Colon (tissue), 2 donors: ENCODE measurements around the gene CAMSAP3.

Experiments
- FAIRE-seq: peaks from 2 replicates; lab custom pipeline; 2012; peaks lifted over from hg19 to GRCh38; lab: Jason Lieb, UNC
- donor health status: control.
- donor health status: control.

Gene CAMSAP3, protein sequence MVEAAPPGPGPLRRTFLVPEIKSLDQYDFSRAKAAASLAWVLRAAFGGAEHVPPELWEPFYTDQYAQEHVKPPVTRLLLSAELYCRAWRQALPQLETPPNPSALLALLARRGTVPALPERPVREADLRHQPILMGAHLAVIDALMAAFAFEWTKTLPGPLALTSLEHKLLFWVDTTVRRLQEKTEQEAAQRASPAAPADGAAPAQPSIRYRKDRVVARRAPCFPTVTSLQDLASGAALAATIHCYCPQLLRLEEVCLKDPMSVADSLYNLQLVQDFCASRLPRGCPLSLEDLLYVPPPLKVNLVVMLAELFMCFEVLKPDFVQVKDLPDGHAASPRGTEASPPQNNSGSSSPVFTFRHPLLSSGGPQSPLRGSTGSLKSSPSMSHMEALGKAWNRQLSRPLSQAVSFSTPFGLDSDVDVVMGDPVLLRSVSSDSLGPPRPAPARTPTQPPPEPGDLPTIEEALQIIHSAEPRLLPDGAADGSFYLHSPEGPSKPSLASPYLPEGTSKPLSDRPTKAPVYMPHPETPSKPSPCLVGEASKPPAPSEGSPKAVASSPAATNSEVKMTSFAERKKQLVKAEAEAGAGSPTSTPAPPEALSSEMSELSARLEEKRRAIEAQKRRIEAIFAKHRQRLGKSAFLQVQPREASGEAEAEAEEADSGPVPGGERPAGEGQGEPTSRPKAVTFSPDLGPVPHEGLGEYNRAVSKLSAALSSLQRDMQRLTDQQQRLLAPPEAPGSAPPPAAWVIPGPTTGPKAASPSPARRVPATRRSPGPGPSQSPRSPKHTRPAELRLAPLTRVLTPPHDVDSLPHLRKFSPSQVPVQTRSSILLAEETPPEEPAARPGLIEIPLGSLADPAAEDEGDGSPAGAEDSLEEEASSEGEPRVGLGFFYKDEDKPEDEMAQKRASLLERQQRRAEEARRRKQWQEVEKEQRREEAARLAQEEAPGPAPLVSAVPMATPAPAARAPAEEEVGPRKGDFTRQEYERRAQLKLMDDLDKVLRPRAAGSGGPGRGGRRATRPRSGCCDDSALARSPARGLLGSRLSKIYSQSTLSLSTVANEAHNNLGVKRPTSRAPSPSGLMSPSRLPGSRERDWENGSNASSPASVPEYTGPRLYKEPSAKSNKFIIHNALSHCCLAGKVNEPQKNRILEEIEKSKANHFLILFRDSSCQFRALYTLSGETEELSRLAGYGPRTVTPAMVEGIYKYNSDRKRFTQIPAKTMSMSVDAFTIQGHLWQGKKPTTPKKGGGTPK

DNA sequence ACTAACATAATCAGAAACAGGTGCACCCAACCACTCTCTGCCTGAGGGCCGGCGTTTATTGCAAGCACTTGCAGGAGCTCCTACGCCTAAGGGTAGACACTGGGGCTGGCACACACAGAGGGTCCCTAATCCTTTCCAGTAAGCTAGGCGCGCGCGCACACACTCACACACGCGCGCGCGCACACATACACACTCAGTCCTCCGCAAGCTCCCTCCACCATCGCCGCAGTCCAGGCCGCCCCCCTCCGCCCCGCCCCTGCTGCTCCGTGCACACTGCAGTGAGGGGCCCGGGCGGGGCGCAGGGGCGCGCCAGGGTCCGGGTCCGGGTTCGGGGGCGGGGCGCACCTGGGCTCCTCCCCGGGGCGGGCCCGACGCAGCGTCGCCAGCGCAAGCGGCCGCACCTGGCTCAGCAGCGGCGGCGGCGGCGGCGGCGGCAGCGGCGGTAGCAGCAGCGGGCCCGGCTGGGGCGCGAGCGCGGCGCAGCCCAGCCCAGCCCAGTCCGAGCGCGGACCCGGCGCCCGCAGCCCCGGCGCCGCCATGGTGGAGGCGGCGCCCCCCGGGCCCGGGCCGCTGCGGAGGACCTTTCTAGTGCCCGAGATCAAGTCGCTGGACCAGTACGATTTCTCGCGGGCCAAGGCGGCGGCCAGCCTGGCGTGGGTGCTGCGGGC lies at the start of gene CAMSAP3:
Gene CAMSAP3 (plus strand): TSS at position 398 of the 668 bp plus-strand sequence. CDS start 140 bp downstream, at position 538.
- FAIRE-seq: no peak

DNA sequence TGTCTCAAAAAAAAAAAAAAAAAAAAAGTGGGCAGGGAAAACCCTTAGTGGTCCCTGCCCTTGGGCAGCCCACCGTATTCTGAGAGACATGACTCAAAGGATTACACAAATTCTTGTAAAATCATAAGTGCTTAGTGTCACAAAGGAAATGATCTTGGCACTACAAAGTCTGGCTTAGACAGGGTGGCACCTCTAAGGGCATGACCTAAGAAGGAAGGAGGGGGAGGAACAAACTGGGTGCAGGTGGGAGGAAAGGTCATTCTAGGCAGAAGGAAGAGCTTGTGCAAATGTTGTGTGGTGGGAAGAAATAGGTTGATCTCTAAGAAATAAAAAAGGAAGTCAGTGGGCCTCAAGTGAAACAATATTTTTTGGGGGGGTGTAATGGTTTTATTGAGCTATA lies 49.8 kb upstream of the CAMSAP3 start:
- no peak for FAIRE-seq

DNA sequence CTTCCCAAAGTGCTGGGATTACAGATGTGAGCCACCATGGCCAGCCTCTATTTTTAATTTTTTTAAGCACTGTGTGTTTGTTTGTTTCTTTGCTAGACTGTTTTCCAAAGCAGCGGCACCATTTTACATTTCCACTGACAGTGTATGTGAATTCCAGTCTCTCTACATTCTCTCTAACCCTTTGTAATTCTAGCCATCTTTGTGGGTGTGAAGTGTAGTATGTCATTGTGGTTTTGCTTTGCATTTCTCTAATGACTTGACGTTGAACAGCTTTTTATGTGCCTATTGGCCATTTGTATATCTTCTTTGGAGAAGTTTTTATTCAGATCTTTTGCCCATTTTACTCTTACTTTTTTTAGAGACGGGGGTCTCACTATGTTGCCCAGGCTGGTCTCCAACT lies 48.5 kb upstream of the CAMSAP3 start:
- no peak for FAIRE-seq

DNA sequence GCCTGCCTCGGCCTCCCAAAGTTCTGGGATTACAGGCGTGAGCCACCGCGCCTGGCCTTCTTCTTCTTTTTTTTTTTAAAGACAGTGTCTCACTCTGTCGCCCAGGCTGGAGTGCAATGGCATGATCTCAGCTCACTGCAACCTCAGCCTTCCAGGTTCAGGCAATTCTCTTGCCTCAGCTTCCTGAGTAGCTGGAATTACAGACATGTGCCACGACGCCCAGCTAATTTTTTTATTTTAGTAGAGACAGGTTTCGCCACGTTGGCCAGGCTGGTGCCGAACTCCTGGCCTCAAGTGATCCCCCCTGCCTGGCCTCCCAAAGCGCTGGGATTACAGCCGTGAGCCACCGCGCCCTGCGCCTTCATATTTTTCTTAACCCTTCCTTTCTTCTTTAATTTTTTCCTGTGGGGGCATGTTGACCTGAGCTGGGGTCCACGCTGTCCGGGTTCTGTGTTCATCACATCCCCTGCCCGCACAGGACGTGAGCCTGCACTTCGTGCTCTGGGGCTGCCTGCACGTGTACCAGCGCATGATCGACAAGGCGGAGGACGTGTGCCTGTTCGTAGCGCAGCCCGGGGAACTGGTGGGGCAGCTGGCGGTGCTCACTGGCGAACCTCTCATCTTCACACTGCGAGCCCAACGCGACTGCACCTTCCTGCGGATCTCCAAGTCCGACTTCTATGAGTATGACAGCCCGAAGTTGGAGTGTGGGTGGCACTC lies 46.1 kb upstream of the CAMSAP3 start:
- no peak for FAIRE-seq

DNA sequence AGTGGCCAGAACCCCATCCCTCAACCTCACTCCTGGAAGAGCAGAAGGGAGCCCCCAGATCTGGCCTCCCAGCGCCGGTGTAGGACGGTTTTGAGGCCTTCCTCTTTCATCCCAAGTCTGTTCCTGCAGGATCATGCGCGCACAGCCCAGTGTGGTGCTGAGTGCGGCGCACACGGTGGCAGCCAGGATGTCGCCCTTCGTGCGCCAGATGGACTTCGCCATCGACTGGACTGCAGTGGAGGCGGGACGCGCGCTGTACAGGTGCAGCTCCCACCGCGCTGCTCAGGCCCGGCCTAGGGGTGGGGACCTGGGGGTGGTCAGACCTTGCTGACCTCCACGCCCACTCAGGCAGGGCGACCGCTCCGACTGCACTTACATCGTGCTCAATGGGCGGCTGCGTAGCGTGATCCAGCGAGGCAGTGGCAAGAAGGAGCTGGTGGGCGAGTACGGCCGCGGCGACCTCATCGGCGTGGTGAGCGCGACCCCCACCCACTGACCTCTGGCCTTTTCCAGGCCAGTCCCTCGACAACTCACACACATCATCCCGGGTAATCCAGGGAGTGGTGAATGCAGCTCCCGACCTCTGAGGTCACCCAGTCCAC lies 45.4 kb upstream of the CAMSAP3 start:
- no peak for FAIRE-seq

DNA sequence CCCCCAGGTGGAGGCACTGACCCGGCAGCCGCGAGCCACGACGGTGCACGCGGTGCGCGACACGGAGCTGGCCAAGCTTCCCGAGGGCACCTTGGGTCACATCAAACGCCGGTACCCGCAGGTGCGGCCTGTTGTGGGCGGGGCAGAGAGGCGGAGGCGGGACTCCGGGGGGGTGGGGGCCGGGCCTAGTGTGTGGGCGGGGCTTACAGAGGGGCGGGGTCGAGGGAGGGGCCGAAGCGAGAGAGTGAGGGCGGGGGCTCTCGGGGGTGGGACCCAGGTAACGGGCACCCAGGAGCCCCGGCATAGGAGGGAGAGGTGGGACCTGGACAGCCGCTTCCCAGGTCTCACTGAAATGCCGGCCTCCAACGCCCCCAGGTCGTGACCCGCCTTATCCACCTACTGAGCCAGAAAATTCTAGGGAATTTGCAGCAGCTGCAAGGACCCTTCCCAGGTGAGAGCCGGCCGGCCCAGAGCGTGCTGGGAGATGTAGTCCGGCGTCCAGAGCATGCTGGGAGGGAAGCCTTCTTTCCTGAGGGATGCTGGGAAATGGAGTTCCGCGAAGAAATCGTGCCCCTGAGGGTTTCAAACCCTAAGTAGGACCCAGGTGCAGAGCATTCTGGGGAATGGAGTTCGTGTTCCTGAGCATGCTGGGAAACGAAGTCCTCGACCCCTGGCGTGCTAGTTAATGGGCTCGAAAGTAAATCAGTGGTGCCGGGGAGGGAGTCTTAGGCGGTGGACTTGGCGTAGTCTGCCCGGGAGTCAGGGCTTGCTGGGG lies 44.5 kb upstream of the CAMSAP3 start:
- FAIRE-seq: no peak

DNA sequence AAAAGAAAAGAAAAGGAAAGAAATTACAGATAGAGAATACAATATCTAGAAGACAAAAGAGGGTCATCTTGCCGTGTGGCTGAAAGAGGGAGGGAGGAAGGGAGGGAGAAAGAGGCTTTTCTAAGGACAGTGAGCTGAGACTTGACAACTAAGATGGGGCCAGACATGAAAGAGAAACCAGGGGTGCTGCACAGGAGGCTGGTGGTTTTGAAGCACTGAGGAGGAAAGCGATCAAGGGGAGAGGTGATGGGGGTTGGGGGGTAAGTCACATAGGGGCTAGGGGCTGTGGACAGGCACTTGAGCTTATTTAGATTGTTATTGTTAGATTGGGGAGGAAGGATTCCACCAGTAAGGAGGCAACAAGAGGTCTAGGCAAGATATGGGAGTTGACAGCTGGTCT lies 42.9 kb upstream of the CAMSAP3 start:
- FAIRE-seq: no peak

DNA sequence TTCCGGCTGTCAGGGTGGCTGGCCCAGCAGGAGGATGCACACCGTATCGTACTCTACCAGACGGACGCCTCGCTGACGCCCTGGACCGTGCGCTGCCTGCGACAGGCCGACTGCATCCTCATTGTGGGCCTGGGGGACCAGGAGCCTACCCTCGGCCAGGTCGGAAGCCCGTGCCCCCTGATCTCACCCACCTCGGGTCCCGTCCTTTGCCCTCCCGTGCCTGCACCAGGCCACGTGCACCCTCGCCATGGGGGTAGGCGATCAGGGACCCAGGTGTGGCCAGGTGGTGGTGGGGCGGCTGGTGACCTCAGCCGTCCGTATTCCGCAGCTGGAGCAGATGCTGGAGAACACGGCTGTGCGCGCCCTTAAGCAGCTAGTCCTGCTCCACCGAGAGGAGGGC lies 41.1 kb upstream of the CAMSAP3 start:
- no peak for FAIRE-seq

DNA sequence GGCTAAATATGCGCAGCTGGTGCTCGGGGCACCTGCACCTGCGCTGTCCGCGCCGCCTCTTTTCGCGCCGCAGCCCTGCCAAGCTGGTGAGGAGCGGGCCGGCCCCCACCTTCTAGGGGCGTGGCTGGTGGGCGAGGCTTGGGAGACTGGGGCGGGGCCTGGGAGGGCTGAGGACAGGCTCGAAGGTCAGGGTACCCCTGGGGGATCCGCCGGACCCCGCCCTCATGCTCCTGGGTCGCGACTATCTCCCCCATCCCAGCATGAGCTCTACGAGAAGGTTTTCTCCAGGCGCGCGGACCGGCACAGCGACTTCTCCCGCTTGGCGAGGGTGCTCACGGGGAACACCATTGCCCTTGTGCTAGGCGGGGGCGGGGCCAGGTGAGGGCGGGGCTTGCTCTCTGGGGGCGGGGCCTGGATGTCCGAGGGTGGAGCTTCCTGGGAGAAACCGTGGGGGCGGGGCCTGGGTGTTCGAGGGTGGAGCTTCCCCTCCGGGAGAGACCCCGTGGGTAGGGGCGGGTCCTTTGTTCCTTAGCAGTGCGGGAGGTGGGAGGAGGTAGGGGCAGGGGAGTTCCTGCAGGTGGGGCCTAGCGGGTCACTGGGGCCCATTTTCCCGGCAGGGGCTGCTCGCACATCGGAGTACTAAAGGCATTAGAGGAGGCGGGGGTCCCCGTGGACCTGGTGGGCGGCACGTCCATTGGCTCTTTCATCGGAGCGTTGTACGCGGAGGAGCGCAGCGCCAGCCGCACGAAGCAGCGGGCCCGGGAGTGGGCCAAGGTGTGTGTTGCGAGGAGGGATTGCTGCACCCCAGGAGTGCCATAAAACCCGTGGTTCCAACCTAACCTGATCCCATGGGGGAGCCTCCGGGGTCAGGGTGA lies 40.4 kb upstream of the CAMSAP3 start:
- FAIRE-seq: no peak

DNA sequence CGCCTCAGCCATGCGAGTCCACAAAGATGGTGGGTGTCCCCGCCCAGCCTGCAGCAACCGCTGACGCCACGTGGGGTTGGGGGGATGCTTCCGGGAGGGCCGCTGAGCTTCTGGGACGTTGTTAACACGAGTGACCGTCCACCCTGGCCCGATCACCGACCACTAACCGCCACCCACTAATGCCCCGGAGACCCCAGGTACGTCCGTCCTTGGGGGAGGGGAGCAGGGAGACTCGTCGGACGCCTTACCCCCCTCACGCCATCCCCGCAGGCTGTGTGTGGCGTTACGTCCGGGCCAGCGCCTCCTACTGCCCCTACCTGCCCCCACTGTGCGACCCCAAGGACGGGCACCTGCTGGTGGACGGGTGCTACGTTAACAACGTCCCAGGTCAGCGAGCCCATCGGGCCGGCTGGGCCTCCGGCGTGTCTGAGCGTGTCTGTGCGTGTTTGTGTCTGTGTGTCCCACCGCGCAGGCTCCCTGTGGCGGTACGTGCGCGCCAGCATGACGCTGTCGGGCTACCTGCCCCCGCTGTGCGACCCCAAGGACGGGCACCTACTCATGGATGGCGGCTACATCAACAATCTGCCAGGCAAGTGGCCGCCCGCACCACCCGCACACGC lies 38.9 kb upstream of the CAMSAP3 start:
- no peak for FAIRE-seq

DNA sequence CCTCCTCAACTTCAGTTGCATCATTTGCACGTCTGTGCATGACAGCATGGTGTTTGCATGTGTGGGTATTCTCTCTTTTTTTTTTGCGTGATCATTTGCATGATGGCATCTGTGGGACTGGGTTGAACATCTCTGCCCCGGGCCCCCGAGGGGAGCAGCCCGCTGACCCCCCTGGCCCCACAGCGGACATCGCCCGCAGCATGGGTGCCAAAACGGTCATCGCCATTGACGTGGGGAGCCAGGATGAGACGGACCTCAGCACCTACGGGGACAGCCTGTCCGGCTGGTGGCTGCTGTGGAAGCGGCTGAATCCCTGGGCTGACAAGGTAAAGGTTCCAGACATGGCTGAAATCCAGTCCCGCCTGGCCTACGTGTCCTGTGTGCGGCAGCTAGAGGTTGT lies 37.0 kb upstream of the CAMSAP3 start:
- no peak for FAIRE-seq

DNA sequence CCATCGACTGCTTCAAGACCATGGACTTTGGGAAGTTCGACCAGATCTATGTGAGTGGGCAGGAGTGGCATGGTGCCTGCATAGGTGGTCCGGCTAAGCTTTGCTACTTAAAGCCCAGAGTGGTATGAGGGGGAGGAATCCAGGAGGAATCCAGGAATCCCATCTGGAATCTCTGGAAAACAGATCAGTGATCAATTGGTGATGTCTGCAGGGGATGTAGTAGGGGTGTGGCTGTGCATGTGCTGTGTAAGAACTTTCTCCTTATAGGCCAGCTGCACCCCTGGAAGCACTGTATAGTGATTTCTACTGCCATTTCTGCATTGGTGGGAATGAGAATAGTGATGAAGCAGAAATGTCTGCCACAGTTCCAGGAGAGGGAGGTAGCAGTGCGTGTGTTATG lies 36.6 kb upstream of the CAMSAP3 start:
- no peak for FAIRE-seq

DNA sequence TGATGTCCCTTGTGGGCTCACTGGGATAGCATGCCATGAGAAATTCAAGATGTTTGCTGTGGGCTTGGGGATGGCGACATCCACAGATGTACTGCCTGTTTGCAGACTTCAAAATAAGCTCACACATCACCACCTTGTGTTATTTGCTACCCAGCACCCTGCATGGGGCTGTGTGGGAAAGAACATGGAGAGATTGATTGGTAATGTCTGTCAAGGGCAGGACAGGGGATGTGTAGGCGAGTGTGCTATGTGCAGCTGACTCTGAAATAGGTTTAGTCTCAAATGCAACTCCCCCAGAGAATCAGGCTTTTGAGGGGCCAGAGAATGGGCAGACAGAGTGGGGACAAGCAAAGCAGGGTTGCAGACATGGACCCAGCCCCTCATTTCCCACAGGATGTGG lies 35.4 kb upstream of the CAMSAP3 start:
- FAIRE-seq: no peak

DNA sequence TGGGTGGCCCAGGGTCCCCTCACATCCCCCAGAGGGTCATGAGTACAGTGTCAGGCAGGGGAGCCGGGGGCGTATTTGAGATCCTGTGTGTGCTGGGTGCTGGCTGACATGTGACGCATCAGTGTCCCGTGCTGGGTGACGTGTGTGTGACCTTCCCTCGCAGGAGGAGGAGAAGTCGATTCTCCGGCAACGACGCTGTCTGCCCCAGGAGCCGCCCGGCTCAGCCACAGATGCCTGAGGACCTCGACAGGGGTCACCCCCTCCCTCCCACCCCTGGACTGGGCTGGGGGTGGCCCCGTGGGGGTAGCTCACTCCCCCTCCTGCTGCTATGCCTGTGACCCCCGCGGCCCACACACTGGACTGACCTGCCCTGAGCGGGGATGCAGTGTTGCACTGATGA lies 34.3 kb upstream of the CAMSAP3 start:
- no peak for FAIRE-seq

DNA sequence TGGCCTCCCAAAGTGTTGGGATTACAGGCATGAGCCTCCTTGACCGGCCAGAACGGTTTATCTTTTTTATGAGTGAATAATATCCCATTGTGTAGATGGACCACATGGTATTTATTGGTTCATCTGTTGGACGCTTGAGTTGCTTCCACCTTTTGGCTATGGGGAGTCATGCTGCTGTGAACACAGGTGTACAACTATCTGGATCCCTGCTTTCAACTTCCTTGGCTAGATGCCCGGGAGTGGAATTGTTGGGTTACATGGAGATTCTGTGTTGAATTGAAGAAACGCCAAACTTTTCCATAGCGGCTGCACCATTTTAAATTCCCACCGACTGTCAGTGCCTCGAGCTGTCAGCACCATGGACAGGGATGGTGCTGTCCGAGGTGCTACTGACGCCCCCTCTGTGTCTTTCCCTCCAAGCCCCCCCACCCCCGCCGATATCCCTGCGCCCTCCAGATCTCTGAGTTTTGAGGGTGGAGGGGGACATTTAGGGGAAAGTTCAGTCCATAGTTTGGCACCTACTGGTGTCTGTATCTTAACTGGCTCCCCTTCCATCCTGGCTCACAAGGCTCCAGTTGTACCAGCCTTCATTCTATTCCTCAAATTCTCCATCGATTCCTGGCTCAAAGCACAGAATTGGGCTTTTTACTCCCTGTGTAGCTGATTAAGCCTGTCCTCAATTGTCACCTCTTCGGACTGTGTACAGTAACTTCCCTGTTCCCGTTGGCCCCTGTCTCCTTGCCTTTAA lies 32.8 kb upstream of the CAMSAP3 start:
- FAIRE-seq: no peak

DNA sequence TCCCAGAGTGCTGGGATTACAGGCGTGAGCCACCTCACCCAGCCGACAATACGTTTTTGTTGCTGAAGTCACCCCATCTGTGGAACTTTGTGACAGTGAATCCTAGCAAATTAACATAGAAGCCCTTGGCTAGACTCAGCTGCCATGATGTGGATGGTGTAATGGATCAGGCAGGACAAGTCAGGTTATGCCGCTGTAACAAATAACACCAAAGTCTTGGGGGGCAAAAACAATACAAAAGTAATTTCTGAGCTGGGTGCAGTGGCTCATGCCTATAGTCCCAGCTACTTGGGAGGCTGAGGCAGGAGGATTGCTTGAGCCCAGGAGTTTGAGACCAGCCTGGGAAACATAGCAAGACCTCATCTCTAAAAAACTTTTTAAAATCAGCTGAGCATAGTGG lies 30.8 kb upstream of the CAMSAP3 start:
- no peak for FAIRE-seq

DNA sequence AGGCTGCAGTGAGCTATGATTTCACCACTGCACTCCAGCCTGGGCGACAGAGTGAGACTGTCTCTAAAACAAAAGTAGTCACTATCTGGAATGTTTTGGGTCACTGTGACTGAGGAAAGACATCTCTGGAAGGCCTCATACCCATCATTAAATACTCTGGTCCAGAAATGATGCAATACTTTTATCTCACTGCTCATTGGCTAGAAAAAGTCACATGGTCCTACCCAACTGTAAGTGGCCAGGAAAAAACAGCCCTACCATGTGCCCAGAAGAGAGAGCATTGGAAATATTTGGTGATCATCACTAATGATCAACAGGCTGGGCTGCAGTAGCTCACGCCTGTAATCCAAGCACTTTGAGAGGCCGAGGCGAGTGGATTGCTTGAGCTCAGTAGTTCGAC lies 30.3 kb upstream of the CAMSAP3 start:
- FAIRE-seq: no peak

DNA sequence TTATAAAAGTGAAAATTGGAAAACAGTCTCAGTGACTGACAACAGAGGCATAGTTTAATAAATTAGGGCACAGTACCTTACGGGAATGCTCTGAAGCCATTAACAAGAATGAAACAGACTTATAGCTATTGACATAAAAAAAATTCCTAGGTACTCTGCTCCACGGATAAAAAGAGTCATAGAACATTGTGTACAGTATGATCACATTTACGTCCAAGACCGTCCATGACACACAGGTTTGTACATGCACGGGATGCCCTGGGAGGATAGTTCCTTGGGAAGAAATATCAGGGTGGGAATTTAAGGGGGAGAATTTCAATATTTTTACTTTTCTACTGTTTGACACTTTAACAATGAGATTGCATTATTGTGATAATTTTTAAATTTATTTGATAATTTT lies 24.9 kb upstream of the CAMSAP3 start:
- FAIRE-seq: no peak
